ENCODE data around the gene GMFB. TPM values are rescaled to one million over a fixed set of nuclear protein-coding genes. Genes with fewer than 3 reads are reported as not detected.
"Not testable (repeated sequence)": the region's sequence is repeated elsewhere in the genome, so short reads cannot be mapped to it uniquely, and the experiment has no call there.

The GMFB gene
- total and polyA plus RNA-seq, 8 donors, result 4.1 to 101 (median 29.2) TPM

DNA sequence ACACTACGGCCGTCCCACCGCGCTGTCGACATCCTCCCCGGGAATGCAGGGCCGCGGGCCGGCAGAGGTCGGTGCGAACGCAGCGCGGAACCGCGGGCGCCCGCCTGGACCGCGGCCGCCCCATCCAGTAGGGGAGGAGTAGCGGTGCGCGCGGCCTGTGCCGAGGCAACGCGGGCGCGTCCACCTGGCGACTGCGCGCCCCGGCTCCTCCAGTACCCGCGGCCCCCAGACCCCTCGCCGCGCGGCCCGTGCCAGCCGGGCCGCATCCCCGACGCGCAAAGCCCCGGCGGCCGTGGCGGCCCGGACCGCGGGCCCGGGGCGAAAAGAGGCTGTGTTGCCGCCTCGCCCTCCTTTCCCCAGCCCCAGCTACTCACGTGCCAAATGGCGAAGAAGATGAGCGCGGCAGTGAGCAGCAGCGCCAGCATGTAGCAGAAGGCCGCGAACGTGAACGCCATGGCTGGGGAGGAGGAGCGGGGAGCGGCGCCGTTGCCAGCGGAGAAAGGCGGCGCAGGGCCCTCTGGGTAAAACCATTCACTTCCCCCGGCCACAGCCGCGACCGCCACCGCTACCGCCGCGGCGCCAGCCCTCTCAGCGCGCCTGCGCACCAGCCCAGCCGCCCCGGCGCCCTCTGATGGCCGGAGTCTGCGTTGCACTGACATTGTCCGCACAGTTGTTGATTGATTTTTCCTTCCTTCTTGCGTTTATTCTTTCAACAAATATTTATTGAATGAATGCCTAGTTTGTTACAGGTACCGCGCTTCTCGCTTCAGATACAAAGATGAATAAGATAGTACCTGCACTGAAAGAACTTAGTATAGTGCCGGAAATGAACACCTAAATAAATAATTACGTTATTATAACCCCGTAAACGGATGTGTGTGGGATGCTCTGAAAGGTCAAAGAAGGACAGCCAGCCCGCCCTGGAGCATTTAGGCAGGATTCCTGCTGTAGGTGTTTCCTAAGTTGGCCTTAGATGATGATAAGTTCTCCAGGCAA, 47.6 kb downstream of the GMFB start, which contains the start of gene CNIH1:
CNIH1 (minus strand) TSS at position 502 of the 996 bp plus-strand sequence; CDS start at position 455, 47 bp downstream.
- Histone ChIP-seq H3K36me3 (no peaks in the 10 kb centered on the region), H3K27me3 (peaks cover 0 to 3% (median 0%) of the 10 kb centered on the region in 3 donors), H3K4me1 (peaks cover 14 to 53% (median 39%) of the 10 kb centered on the region in 4 donors), H3K9me3 (no peaks in the 10 kb centered on the region), H3K4me3 (peak within 1 kb of the TSS; percentile 63 to 85 (median 74)), H3K27ac (peak within 1 kb of the TSS; percentile 87 to 99 (median 96))
- TF ChIP-seq EP300 (IDR thresholded peaks at IDR 0.05) (no peak), POLR2A (IDR thresholded peaks at IDR 0.05) (no peak), POLR2AphosphoS5 (IDR thresholded peaks at IDR 0.05) (peak; percentile 61 to 92 (median 72))
- TF ChIP-seq, protein P1, sequence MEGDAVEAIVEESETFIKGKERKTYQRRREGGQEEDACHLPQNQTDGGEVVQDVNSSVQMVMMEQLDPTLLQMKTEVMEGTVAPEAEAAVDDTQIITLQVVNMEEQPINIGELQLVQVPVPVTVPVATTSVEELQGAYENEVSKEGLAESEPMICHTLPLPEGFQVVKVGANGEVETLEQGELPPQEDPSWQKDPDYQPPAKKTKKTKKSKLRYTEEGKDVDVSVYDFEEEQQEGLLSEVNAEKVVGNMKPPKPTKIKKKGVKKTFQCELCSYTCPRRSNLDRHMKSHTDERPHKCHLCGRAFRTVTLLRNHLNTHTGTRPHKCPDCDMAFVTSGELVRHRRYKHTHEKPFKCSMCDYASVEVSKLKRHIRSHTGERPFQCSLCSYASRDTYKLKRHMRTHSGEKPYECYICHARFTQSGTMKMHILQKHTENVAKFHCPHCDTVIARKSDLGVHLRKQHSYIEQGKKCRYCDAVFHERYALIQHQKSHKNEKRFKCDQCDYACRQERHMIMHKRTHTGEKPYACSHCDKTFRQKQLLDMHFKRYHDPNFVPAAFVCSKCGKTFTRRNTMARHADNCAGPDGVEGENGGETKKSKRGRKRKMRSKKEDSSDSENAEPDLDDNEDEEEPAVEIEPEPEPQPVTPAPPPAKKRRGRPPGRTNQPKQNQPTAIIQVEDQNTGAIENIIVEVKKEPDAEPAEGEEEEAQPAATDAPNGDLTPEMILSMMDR (IDR thresholded peaks at IDR 0.05), result peak in 5 of 7 experiments; percentile 86 to 94 (median 93)
- intact Hi-C loops (cut with DNase I; ENCODE audit: low total_unique reads), result no loop called here
- peak; percentile 93 to 98 for DNase-seq
- WGBS, 5 donors, result 0% methylated on average over 54 to 100 of the region's 100 CpGs

GRCh38 chr14:54440476-54440872, 48.3 kb downstream of the GMFB start:
- Histone ChIP-seq H3K4me3 (peak overlapping the region; percentile 63 to 85 (median 74)), H3K9me3 (no peaks in the 10 kb centered on the region), H3K27me3 (peaks cover 0 to 3% (median 0%) of the 10 kb centered on the region in 3 donors), H3K27ac (peak overlapping the region; percentile 87 to 99 (median 96)), H3K4me1 (peaks cover 14 to 53% (median 38%) of the 10 kb centered on the region in 4 donors), H3K36me3 (no peaks in the 10 kb centered on the region)
- intact Hi-C loops (cut with DNase I; ENCODE audit: low total_unique reads), result no loop called here
- whole genome bisulfite sequencing, 5 donors, result 0 to 4% (median 1%) methylated on average over 5 of the region's 5 CpGs
- no peak for DNase-seq
- TF ChIP-seq, protein P1 (IDR thresholded peaks at IDR 0.05), result no peak
- TF ChIP-seq POLR2A (IDR thresholded peaks at IDR 0.05) (no peak), POLR2AphosphoS5 (IDR thresholded peaks at IDR 0.05) (no peak), EP300 (IDR thresholded peaks at IDR 0.05) (no peak)

- H3K9me3 ChIP-seq, result no peaks in the 10 kb centered on the region
- peaks cover 0 to 3% (median 0%) of the 10 kb centered on the region in 3 donors for H3K27me3 ChIP-seq
- no peak for DNase-seq
- H3K4me1 ChIP-seq, result peaks cover 14 to 55% (median 41%) of the 10 kb centered on the region in 4 donors
- peak overlapping the region; percentile 63 to 85 (median 74) for H3K4me3 ChIP-seq
- intact Hi-C loops (cut with DNase I; ENCODE audit: low total_unique reads), result no loop called here
- H3K36me3 ChIP-seq, result no peaks in the 10 kb centered on the region
- H3K27ac ChIP-seq, result peak overlapping the region in 2 of 5 donors; percentile 96 to 99
- 48 to 66% (median 62%) methylated on average over 7 of the region's 7 CpGs for WGBS, 5 donors
- TF ChIP-seq POLR2AphosphoS5 (IDR thresholded peaks at IDR 0.05), result no peak
- TF ChIP-seq EP300 (IDR thresholded peaks at IDR 0.05), result no peak
- no peak for TF ChIP-seq POLR2A (IDR thresholded peaks at IDR 0.05)
- TF ChIP-seq, protein P1 (IDR thresholded peaks at IDR 0.05), result no peak
These were observed 48.7 kb downstream of the GMFB start for GRCh38 chr14:54440037-54440436.

DNA sequence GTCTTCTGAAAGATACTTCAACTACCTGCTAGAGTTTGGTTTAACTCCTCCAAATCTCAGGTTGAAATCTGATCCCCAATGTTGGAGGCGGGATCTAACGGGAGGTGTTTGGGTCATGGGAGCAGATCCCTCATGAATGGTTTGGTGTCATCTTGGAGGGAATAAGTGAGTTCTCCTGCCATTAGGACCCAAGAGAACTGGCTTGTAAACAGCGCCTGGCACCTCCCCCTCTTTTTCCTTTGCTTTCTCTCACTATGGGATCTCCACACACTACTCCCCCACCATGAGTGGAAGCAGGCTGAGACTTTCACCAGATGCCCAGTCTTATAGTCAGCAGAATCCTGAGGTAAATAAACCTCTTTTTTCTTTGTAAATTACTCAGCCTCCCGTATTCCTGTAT, 50.1 kb downstream of the GMFB start:
- DNase-seq, result no peak
- H3K36me3 ChIP-seq, result peaks cover 0 to 4% (median 0%) of the 10 kb centered on the region in 4 donors
- no peaks in the 10 kb centered on the region for H3K9me3 ChIP-seq
- H3K27ac ChIP-seq, result no peak overlapping the region
- WGBS, 5 donors, result 84 to 95% (median 89%) methylated on average over 4 of the region's 4 CpGs
- H3K27me3 ChIP-seq, result no peaks in the 10 kb centered on the region
- intact Hi-C loops (cut with DNase I; ENCODE audit: low total_unique reads), result no loop called here
- H3K4me3 ChIP-seq, result no peak overlapping the region
- no peak for TF ChIP-seq POLR2AphosphoS5 (IDR thresholded peaks at IDR 0.05)
- no peak for TF ChIP-seq EP300 (IDR thresholded peaks at IDR 0.05)
- TF ChIP-seq, protein P1 (IDR thresholded peaks at IDR 0.05), result no peak
- no peak for TF ChIP-seq POLR2A (IDR thresholded peaks at IDR 0.05)
- H3K4me1 ChIP-seq, result peaks cover 14 to 68% (median 44%) of the 10 kb centered on the region in 4 donors

DNA sequence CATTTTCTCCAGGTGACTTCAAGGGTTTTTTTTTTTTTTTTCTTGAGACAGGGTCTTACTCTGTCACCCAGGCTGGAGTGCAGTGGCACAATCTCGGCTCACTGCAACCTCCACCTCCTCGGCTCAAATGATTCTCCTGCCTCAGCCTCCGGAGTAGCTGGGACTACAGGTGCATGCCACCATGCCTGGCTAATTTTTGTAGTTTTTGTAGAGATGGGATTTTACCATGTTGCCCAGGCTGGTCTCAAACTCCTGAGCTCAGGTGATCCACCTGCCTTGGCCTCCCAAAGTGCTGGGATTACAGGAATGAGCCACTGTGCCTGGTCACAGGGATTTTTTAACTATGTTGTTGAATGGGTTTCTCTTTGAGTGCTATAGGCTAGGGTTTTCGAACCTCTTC, 50.8 kb downstream of the GMFB start:
- H3K27me3 ChIP-seq; H3K27ac ChIP-seq; intact Hi-C loops (cut with DNase I; ENCODE audit: low total_unique reads); H3K9me3 ChIP-seq; H3K36me3 ChIP-seq; H3K4me3 ChIP-seq; DNase-seq: not testable (repeated sequence)
- WGBS, 5 donors, result 87 to 97% (median 95%) methylated on average over 4 of the region's 4 CpGs
- H3K4me1 ChIP-seq, result peaks cover 14 to 74% (median 46%) of the 10 kb centered on the region in 4 donors

Data from stomach (tissue), 9 donors.